ENCODE measurements around the gene RASSF7.

Gene RASSF7

GRCh38 chr11:526192-526591, 34.6 kb upstream of the RASSF7 start:
- TF ChIP-seq, protein P1, sequence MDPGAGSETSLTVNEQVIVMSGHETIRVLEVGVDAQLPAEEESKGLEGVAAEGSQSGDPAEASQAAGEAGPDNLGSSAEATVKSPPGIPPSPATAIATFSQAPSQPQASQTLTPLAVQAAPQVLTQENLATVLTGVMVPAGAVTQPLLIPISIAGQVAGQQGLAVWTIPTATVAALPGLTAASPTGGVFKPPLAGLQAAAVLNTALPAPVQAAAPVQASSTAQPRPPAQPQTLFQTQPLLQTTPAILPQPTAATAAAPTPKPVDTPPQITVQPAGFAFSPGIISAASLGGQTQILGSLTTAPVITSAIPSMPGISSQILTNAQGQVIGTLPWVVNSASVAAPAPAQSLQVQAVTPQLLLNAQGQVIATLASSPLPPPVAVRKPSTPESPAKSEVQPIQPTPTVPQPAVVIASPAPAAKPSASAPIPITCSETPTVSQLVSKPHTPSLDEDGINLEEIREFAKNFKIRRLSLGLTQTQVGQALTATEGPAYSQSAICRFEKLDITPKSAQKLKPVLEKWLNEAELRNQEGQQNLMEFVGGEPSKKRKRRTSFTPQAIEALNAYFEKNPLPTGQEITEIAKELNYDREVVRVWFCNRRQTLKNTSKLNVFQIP (CRISPR knock-in tag; IDR thresholded peaks at IDR 0.05; ENCODE audit: borderline replicate concordance, low read depth): no peak
- no peak for TF ChIP-seq TCF4 (CRISPR knock-in tag; IDR thresholded peaks at IDR 0.05; ENCODE audit: borderline replicate concordance)
- TF ChIP-seq OSR1 (CRISPR knock-in tag; IDR thresholded peaks at IDR 0.05): no peak
- TF ChIP-seq, protein P2, sequence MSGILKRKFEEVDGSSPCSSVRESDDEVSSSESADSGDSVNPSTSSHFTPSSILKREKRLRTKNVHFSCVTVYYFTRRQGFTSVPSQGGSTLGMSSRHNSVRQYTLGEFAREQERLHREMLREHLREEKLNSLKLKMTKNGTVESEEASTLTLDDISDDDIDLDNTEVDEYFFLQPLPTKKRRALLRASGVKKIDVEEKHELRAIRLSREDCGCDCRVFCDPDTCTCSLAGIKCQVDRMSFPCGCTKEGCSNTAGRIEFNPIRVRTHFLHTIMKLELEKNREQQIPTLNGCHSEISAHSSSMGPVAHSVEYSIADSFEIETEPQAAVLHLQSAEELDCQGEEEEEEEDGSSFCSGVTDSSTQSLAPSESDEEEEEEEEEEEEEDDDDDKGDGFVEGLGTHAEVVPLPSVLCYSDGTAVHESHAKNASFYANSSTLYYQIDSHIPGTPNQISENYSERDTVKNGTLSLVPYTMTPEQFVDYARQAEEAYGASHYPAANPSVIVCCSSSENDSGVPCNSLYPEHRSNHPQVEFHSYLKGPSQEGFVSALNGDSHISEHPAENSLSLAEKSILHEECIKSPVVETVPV (CRISPR knock-in tag; IDR thresholded peaks at IDR 0.05): no peak
- TF ChIP-seq ZC3H10 (CRISPR knock-in tag; IDR thresholded peaks at IDR 0.05): no peak
- no peak for TF ChIP-seq GLIS3 (CRISPR knock-in tag; IDR thresholded peaks at IDR 0.05)
- TF ChIP-seq, protein P3, sequence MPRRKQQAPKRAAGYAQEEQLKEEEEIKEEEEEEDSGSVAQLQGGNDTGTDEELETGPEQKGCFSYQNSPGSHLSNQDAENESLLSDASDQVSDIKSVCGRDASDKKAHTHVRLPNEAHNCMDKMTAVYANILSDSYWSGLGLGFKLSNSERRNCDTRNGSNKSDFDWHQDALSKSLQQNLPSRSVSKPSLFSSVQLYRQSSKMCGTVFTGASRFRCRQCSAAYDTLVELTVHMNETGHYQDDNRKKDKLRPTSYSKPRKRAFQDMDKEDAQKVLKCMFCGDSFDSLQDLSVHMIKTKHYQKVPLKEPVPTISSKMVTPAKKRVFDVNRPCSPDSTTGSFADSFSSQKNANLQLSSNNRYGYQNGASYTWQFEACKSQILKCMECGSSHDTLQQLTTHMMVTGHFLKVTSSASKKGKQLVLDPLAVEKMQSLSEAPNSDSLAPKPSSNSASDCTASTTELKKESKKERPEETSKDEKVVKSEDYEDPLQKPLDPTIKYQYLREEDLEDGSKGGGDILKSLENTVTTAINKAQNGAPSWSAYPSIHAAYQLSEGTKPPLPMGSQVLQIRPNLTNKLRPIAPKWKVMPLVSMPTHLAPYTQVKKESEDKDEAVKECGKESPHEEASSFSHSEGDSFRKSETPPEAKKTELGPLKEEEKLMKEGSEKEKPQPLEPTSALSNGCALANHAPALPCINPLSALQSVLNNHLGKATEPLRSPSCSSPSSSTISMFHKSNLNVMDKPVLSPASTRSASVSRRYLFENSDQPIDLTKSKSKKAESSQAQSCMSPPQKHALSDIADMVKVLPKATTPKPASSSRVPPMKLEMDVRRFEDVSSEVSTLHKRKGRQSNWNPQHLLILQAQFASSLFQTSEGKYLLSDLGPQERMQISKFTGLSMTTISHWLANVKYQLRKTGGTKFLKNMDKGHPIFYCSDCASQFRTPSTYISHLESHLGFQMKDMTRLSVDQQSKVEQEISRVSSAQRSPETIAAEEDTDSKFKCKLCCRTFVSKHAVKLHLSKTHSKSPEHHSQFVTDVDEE (CRISPR knock-in tag; IDR thresholded peaks at IDR 0.05): no peak
- TF ChIP-seq ARNTL (CRISPR knock-in tag; IDR thresholded peaks at IDR 0.05; ENCODE audit: borderline replicate concordance, low read depth): no peak
- TF ChIP-seq ISL1 (CRISPR knock-in tag; IDR thresholded peaks at IDR 0.05): no peak
- no peak for TF ChIP-seq CSDC2 (CRISPR knock-in tag; IDR thresholded peaks at IDR 0.05)
- TF ChIP-seq, protein P4, sequence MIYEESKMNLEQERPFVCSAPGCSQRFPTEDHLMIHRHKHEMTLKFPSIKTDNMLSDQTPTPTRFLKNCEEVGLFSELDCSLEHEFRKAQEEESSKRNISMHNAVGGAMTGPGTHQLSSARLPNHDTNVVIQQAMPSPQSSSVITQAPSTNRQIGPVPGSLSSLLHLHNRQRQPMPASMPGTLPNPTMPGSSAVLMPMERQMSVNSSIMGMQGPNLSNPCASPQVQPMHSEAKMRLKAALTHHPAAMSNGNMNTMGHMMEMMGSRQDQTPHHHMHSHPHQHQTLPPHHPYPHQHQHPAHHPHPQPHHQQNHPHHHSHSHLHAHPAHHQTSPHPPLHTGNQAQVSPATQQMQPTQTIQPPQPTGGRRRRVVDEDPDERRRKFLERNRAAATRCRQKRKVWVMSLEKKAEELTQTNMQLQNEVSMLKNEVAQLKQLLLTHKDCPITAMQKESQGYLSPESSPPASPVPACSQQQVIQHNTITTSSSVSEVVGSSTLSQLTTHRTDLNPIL (CRISPR knock-in tag; IDR thresholded peaks at IDR 0.05; ENCODE audit: low read depth): no peak
- TF ChIP-seq SNAI2 (CRISPR knock-in tag; IDR thresholded peaks at IDR 0.05): no peak
- TF ChIP-seq RARB (CRISPR knock-in tag; IDR thresholded peaks at IDR 0.05): no peak
- TF ChIP-seq TOX (CRISPR knock-in tag; IDR thresholded peaks at IDR 0.05; ENCODE audit: borderline replicate concordance): no peak
- TF ChIP-seq PPARA (CRISPR knock-in tag; IDR thresholded peaks at IDR 0.05; ENCODE audit: borderline replicate concordance): no peak
- no peak for TF ChIP-seq ZFP30 (CRISPR knock-in tag; IDR thresholded peaks at IDR 0.05)
- TF ChIP-seq ZFP3 (CRISPR knock-in tag; IDR thresholded peaks at IDR 0.05): no peak
- no peak for TF ChIP-seq BACH2 (CRISPR knock-in tag; IDR thresholded peaks at IDR 0.05; ENCODE audit: borderline replicate concordance)
- no peak for ATAC-seq

GRCh38 chr11:528166-528814, 32.5 kb upstream of the RASSF7 start:
- TF ChIP-seq BACH2 (CRISPR knock-in tag; IDR thresholded peaks at IDR 0.05; ENCODE audit: borderline replicate concordance) (no peak), CSDC2 (CRISPR knock-in tag; IDR thresholded peaks at IDR 0.05) (no peak), ZFP30 (CRISPR knock-in tag; IDR thresholded peaks at IDR 0.05) (no peak)
- TF ChIP-seq, protein P1 (CRISPR knock-in tag; IDR thresholded peaks at IDR 0.05; ENCODE audit: borderline replicate concordance, low read depth): no peak
- ATAC-seq: no peak

GRCh38 chr11:528815-529727, 31.7 kb upstream of the RASSF7 start:
- peak; percentile 12 for ATAC-seq
- TF ChIP-seq TCF4 (CRISPR knock-in tag; IDR thresholded peaks at IDR 0.05; ENCODE audit: borderline replicate concordance): no peak
- TF ChIP-seq BACH2 (CRISPR knock-in tag; IDR thresholded peaks at IDR 0.05; ENCODE audit: borderline replicate concordance): no peak
- no peak for TF ChIP-seq RARB (CRISPR knock-in tag; IDR thresholded peaks at IDR 0.05)
- TF ChIP-seq OSR1 (CRISPR knock-in tag; IDR thresholded peaks at IDR 0.05): no peak
- TF ChIP-seq TOX (CRISPR knock-in tag; IDR thresholded peaks at IDR 0.05; ENCODE audit: borderline replicate concordance): no peak
- no peak for TF ChIP-seq PPARA (CRISPR knock-in tag; IDR thresholded peaks at IDR 0.05; ENCODE audit: borderline replicate concordance)
- no peak for TF ChIP-seq SNAI2 (CRISPR knock-in tag; IDR thresholded peaks at IDR 0.05)
- no peak for TF ChIP-seq ESRRG (CRISPR knock-in tag; IDR thresholded peaks at IDR 0.05)
- no peak for TF ChIP-seq ZC3H10 (CRISPR knock-in tag; IDR thresholded peaks at IDR 0.05)
- no peak for TF ChIP-seq ARNTL (CRISPR knock-in tag; IDR thresholded peaks at IDR 0.05; ENCODE audit: borderline replicate concordance, low read depth)
- TF ChIP-seq, protein P5, sequence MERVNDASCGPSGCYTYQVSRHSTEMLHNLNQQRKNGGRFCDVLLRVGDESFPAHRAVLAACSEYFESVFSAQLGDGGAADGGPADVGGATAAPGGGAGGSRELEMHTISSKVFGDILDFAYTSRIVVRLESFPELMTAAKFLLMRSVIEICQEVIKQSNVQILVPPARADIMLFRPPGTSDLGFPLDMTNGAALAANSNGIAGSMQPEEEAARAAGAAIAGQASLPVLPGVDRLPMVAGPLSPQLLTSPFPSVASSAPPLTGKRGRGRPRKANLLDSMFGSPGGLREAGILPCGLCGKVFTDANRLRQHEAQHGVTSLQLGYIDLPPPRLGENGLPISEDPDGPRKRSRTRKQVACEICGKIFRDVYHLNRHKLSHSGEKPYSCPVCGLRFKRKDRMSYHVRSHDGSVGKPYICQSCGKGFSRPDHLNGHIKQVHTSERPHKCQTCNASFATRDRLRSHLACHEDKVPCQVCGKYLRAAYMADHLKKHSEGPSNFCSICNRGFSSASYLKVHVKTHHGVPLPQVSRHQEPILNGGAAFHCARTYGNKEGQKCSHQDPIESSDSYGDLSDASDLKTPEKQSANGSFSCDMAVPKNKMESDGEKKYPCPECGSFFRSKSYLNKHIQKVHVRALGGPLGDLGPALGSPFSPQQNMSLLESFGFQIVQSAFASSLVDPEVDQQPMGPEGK (CRISPR knock-in tag; IDR thresholded peaks at IDR 0.05; ENCODE audit: borderline replicate concordance): no peak
- TF ChIP-seq, protein P2 (CRISPR knock-in tag; IDR thresholded peaks at IDR 0.05): no peak

Measured in SK-N-SH treated with all-trans-retinoic acid at 6 μM for 48 hours (cell line).